Tongue (tissue), 2 donors: ENCODE data around the gene SLC49A3. TPM values are rescaled to one million over a fixed set of nuclear protein-coding genes. Genes with fewer than 3 reads are reported as not detected.
"Not testable (repeated sequence)": the region's sequence is repeated elsewhere in the genome, so short reads cannot be mapped to it uniquely, and the experiment has no call there.

Source experiments
- DNase-seq: peaks from one replicate; pipeline ENCODE4 v3.0.0-alpha.2; 2015
- total RNA-seq: library from RNA; depleted of rRNA; stranded (reverse); fragments of >200 nt; gene quantifications from one replicate; pipeline ENCODE4 v1.2.3, GENCODE V29; 2014

SLC49A3 gene
- total RNA-seq, 1 donor from 2014 or later: 3.7 TPM

DNA sequence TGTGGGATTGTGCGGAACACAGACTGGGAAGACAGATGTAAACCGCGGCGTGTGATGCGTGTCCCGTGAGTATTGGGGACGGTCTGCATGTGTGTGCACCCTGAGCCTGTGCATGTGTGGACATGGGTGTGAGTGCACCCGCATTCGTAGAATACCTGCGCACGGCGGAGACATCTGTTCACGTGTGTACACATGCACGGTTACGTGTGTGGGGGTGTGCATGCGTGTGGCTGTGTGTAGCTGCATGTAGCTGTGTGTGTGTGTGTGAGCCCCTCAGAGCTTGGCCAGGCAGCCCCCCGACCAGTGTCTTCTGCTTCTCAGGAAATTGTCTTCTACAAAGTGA is 34.5 kb downstream of the SLC49A3 start:
- DNase-seq: no peak

DNA sequence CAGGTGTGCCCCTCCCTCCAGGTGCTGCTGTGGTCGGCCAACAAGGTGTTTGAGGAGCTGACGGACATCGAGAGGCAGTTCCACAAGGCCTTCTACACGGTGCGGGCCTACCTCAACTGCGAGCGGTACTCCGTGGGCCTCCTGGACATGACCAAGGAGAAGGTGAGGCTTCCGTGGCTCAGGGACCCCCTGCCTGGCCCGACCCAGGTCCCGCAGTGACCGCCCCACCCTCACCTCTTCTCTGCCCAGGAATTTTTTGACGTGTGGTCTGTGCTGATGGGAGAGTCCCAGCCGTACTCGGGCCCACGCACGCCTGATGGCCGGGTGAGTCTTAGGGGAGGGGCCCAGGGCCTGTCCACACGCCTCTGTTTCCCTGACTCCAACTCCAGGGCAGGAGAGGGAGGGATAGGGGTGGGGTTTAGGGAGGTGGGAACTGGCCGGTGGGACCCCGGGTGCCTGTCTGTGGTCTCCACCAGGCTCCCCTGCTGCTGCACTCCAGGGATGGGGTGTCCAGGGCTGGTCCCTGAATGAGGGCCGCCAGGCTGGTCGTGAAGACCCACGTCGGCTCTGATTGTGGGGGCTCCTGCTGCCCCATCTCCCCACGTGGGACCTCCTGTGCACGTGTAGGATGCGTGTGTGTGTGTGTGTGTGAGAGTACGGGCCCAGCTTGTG is 35.0 kb downstream of the SLC49A3 start:
- DNase-seq: no peak

DNA sequence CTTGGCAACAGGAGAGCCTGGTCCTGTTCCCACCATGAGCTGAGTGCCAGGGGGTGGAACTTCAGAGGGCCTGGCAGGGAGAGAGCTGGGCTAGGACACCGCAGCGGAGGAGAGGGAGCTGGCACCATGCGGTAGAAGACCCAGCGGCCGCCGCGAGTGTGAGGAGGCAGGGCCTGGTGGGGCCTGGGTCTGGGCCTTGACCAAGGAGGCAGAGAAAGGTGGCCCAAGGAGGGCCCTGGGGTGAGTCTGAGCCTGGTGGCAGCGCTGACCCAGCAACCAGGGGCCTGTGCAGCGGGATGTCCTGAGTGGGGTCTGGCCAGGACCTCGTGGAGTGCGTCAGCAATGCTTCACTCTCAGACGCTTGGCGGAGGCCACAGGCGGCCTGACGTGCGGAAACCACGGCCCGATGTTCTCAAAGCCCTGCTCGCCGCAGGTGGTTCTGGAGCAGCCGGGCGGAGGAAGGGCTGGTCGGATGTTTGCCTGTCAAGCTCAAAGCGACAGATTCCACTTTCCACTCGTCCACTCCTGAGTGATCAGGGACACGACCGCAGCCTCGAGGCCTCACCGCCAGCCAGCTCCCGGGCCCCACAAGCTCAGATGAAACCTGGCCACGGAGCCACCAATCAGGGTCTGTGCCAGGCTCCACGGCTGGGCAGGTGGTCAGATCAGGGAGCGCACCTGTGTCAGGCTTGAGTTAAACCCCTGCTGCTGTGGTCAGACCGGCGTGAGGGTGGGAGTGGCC is 35.7 kb downstream of the SLC49A3 start:
- no peak for DNase-seq

DNA sequence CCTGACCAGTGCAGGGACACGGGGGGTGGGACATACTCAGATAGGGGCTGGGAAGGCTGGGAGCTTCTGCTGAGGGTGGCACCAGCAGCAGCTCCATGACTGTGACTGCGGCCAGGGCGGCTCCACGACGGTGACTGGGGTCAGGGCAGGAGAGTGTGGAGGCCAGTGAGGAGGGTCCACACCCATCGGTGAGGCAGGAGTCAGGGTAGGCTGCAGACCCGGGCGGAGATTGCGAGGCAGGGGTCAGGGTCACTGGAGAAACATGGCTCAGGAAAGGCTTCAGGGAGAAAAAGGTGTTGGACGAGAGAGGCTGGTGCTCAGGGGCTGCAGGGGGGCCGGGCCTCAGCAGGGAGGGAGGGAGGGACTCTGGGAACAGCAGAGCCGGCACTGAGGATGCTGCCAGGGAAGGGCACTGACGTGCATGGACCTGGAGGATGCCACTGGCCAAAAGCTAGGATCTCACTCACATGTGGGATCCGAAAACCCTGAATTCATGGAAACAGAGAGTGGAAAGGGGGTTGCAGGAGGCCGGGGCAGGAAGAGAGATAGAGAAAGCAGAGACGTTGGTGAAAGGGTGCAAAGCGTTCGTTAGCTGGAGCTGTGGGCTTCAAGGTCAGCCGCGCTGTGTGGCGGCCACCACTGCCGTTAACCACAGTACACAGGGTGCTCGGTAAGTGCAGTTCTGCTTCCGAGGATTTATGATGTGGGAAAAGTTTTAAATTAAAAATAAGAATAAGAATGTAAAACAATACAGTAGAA is 36.9 kb downstream of the SLC49A3 start:
- no peak for DNase-seq

DNA sequence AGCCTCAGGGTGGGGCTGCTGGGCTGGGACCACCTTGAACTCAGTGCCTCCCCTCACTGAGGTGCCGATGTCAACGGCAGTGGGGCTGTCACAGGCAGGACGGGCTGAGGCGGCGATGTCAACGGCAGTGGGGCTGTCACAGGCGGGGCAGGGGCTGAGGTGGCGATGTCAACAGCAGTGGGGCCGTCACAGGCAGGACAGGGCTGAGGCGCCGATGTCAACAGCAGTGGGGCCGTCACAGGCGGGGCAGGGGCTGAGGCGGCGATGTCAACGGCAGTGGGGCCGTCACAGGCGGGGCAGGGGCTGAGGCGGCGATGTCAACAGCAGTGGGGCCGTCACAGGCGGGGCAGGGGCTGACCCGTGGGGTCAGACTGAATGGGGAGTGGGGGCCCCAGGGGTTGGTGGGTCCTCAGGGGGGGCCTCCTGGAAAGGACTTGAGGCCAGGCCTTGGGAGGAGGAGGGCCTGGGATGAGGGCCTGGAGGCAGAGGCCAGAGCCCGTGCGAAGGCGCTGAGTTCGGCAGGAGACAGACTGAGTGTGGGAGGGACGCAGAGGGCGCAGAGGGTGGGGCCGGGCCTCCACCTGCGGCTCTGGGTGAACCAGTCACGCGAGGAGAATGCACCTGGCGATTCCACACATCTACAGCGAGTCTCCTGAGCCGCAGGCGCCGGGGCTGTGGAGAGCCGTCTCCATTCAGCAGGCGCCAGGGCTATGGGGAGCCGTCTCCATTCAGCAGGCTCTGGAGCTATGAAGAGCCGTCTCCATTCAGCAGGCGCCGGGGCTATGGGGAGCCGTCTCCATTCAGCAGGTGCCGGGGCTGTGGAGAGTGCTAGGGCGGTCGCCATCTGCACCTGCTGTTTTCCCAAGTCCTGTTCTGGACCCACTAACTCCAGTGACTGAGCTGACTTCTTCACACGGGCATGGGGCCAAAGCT is 37.7 kb downstream of the SLC49A3 start:
- peak; percentile 46 for DNase-seq

DNA sequence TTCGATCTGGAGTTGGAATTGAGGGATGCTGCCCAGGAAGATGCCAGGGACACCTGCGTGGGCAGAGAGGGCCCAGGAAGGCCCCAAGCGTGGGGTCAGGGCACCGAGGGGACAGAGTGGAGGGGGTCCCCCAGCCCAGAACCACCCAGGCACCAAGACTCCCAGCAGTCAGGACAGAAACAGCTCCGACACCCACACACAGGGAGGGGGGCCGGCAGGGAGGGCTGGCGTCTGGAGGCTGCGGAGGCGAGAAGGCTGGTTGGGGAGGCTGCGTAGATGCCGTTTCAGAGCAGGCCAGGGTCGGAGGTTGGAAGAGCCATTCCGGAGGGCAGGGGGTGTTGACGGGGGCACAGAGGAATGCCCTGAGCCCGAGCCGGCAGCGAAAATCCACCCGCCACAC is 38.5 kb downstream of the SLC49A3 start:
- DNase-seq: no peak

DNA sequence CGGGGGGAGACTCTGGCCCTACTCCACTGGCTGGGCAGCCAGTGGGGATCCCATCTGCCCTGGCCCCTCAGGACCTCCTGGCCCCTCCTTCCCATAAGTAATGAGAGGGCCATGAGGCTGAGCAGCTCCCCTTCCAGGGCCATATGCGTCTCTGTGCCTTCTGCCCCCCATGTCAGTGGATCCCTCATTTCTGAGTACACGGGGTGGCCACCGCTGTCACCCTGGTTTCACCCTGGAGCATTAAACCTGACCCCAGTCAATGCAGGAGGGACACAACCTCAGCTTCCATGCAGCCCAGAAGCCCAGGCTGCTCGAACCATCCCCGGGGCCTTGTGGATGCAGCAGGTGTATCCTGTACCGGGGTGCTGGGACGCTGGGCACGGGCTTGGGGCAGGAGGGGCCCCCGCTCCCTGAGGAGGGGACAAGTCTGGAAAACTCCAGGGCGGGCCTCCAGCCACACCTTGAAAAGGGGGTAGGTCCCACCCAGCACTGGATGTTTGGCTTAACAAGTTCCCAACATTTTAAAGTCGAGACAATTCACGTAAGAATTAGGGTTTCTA is 39.1 kb downstream of the SLC49A3 start:
- no peak for DNase-seq

DNA sequence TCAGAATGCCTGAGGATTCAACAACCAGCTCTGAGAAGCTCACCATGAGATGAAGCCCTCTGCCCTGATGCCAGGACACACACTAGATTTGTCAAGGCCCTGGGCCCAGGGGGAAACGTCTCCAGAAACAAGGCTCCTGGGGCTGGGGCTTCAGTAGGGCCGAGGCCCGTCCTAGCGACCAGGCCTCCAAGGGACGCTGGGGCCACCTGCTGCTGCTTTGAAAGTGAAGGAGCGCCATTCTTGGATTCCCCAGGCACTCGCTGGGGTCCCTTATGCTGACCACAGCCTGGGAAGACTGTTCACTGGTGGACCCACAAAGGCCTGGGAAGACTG is 39.7 kb downstream of the SLC49A3 start:
- DNase-seq: no peak

DNA sequence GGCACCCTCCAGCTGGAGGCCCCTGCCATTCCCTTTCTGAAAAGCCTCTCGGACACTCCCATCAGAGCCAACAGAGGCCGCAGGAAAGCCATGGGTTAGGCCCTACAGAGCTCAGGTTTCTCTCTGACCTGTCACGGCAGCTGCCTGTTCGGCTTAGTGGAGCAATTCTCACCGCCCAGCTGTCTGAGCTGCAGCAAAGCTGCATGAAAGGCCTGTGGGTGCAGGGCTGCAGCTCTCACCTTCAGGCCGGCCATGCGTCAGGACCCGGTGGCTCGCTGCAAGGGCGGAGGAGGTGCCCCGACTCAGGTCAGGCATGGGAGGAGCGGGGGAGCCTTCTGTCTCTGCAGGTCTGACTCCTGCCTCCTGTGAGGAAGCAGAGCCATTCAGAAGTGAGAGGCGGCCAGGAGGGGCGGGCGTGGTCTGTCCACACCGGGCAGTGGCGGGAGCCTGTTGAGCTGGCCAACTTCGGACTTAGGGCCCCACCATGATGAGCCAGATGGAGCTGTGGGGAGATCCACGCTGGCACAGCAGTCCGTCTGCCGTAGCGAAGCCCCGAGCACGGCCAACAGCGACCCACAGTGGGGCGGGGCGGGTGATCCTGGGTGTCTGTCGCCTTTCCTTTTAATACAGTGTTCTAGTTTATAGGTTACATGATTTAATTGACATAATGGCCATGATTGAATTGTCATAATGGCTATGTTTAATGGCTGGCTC is 40.2 kb downstream of the SLC49A3 start:
- DNase-seq: peak; percentile 71

DNA sequence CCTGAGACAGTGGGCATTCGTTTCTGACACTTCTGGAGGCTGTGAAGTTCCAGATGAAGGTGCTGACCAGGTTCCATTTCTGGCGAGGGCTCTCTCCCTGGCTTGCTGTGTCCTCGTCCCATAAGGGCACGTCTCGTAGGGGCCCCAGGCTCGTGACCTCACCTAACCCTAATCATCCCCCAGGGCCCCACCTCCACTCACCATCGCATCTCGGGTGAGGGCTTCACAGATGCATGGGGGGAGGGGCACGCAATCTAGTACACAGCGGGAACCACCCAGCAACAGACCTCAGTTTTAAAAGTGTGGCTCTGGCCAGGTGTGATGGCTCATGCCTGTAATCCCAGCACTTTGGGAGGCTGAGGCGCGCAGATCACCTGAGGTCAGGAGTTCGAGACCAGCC is 41.5 kb downstream of the SLC49A3 start:
- DNase-seq: no peak

DNA sequence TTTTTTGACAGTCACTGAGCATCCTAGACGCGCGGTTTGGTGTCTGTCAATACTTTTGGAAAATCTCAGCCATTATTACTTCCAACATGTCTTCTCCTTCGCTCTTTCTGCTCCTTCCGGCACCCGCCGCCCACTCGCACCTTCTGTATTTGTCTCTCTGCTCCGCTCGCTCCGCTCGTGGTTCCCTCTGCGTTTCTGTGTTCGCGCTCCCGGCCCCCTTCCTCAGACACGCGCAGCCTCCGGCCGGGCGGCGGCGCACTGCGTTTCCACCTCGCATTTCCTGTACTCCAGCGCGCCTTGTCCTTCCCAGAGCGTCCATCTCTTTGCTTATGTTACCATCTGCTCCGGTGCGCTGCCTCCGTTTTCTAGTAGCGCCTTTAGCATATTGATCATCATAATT is 42.5 kb downstream of the SLC49A3 start:
- no peak for DNase-seq

DNA sequence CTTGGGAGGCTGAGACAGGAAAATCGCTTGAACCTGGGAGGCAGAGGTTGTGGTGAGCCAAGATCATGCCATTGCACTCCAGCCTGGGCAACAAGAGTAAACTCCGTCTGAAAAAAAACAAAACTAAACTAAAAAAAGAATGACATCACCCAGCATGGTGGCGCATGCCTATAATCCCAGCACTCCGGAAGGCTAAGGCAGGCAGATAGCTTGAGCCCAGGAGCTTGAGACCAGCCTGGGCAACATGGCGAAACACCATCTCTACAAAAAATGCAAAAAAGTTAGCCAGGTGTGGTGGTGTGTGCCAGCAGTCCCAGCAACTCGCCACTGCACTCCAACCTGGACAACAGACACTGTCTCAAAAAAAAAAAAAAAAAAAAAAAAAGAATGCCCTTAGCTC is 46.6 kb downstream of the SLC49A3 start:
- DNase-seq: not testable (repeated sequence)

DNA sequence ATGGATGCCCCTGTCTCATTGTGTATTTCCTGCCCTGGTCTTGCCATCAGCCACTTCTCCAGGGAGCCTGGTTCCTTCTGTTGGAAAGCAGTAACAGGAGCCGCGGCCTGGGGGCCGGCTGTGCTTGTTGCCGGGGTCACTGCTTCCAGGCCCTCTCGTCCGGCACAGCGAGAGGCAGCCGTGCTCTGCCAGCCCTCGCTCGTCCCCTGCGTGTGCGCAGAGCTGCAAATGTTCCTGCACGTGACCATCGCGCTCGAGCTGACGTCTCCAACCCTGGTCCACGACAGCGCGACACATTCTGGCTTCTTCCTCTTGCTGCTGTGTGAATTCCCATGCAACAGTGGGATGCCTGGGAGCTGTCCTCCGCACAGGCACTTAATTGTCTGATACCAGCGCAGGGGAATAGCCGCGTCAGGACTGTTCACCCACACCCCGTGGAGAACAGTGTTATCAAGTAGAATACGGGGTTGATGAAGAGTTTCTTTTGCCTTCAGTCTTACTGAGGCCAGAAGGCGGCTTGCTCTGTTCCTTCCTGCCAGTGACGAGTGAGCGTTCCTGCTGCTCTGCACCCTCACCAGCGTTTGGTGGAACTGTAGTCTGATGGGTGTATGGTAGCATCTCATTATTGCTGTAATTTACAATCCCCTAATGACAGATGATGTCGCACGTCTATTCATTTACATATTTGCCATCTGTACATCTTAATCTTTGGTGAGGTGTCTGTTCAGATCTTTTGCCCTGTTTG is 51.2 kb downstream of the SLC49A3 start:
- no peak for DNase-seq

DNA sequence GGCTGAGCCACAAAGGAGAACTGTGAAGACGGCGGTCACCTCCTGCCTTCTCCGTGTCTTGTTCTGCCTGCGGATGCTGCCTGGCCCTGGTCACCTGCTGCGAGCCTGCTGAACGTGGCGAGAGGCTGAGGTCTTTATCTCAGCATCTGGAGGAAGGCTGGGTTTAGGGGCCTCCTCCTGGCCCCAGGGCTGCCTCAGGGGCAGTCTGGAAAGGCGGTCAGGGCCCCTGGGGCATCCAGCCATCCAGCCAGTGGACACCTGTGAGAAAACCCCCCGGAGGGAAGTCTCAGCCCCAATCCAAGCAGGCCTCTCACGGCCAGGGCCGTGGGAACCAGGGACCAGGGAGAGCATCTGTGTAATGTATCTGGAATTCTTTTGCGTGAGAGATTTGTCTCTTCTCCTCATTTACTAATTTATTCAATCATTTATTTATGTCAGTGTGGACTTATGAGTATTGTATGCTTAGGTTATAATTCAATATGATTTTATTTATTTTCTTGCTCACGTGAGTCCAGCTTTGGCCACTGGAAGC is 52.3 kb downstream of the SLC49A3 start:
- no peak for DNase-seq

DNA sequence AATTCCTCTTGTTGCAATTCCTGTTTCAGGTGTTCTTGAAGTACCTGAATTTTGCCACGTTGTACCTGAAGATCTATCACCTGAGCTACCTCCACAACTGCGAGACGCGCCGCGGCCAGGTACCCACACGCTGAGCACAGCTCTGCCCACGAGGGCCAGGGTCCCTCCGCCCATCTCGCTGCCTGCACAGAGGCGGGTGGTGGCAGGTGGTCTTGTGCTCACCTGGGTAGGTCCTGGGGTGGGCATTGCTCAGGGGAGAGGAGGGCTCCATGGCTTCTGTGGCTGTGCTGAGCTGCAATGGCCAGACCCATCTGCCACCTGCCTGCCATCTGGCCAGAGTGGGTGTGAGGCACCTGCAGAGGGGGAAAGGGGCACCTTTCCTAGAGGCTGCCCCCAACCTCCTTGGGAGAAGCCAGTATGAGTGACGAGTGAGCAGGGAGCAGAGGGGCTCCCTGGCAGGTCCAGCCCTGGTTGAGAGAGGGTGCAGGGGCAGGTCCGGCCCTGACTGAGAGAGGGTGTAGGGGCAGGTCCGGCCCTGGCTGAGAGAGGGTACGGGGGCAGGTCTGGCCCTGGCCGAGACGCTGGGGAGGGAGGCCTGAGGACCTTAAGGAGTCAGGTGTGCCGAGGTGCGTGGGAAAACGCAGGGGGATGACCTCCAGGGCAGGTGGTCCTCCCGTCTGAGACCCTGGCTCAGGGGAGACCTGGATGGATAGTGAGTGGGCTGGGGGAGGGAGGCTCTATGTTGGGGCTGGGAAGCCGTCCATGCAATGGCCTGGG is 52.9 kb downstream of the SLC49A3 start:
- no peak for DNase-seq

DNA sequence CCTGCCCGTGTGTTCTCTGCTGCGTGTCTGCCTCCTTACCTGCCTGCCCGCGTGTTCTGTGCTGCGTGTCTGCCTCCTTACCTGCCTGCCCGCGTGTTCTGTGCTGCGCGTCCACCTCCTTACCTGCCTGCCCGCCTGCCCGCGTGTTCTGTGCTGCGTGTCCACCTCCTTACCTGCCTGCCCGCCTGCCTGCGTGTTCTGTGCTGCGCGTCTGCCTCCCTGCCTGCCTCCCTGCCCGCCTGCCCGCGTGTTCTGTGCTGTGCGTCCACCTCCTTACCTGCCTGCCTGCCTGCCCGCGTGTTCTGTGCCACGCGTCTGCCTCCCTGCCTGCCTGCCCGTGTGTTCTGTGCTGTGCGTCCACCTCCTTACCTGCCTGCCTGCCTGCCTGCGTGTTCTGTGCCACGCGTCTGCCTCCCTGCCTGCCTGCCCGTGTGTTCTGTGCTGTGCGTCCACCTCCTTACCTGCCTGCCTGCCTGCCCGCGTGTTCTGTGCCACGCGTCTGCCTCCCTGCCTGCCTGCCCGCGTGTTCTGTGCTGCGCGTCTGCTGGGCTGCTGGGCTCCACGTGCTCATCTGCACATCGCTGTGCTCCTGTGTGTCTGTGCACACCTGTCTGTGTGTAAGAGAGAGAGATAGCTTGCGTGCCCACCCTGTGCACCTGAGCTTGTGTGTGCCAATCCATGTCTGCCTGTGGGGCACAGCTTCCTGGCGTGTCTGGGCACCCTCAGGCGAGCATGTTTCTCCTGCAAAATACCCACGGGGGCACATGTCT is 53.7 kb downstream of the SLC49A3 start:
- not testable (repeated sequence) for DNase-seq

DNA sequence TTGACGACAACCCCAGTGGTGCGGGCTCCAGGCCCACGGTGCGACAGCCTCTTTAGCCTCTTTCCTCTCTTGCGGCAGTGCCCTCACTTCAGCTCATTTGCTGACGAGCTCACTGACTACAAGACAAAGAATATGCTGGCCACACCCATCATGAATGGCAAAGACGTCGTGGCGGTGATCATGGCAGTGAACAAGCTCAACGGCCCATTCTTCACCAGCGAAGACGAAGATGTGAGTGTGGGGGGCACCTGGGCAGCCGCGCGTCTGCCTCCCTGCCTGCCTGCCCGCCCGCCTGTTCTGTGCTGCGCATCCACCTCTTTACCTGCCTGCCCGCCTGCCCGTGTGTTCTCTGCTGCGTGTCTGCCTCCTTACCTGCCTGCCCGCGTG is 54.4 kb downstream of the SLC49A3 start:
- DNase-seq: no peak

DNA sequence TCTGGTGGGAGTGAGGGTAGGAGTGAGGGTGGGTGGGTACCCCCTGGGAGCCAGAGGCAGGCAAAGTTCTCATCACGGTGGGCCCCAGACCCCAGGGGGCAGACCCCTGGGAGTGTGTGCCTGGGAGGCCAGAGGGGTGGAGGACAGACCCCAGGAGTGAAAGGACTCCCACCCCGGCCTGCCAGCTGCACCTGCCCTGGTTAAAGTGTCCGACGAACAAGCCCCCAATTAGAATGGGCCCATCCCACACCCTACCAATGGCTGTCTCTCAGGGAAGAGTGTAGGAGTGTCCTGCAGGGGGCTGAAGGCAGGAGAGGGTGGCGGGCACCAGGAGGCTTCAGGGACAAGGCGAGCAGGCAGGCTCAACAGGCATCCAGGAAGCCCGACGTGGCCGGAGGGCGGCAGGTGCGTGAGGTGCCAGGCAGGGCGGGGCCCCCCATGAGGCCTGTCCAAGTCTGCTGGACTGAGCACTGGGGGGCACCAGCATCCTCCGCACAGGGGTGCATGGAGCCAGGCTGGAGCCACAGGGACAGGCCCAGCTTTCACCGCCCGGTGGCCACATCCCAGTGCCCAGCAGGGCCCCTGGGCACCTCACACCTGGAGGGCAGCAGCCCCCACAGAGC is 54.9 kb downstream of the SLC49A3 start:
- DNase-seq: no peak
